RKO (cell line): Measurements from ENCODE around the gene FIS1.
A peak's percentile ranks its signal among the peaks of the same experiment; 100 is the strongest.
"Not testable (repeated sequence)": the region's sequence is repeated elsewhere in the genome, so short reads cannot be mapped to it uniquely, and the experiment has no call there.

ENCODE experiments used
- DNase-seq: peaks from one replicate; pipeline ENCODE4 v3.0.0-alpha.2; 2016; ENCODE audit warnings: low spot score

Gene FIS1

DNA sequence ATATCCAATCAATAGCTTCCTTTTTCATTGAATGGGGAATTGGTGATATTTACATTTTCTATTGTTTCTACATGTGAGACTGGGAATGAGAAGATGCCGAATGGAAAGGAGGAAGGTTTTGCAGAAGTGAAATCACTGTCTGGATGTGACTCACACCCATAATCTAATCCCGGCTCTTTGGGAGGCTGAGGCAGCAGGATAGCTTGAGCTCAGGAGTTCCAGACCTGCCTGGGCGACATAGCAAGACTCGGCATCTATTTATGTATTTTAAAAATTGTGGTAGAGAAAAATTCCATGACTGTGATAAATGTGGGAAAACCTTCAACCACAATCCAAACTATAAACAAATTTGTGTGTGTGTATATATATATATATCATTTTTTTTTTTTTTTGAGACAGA, 10.9 kb upstream of the FIS1 start:
- no peak for DNase-seq

GRCh38 chr7:101253199-101253598, 8.3 kb upstream of the FIS1 start:
- DNase-seq = not testable (repeated sequence)

GRCh38 chr7:101251871-101252659, 7.2 kb upstream of the FIS1 start:
- peak; percentile 99 for DNase-seq

DNA sequence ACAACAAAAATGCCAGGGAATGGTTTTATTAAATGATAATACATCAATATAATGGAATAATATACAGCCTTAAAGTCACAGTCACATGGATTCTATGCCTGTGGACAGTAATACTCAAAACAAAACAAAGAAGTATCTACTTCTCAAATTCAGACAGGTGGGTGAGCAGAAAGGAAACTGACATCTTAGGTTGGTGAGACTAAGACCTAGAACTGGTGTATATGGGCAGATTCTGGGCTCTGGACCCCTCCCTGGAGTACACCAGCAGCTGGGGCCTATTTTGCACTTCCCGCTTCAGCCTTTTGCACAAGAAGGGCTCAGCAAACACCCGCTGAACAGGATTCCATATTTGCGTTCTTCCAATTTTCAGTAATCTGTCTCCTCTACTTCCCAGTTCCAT, 5.4 kb upstream of the FIS1 start:
- DNase-seq = no peak

DNA sequence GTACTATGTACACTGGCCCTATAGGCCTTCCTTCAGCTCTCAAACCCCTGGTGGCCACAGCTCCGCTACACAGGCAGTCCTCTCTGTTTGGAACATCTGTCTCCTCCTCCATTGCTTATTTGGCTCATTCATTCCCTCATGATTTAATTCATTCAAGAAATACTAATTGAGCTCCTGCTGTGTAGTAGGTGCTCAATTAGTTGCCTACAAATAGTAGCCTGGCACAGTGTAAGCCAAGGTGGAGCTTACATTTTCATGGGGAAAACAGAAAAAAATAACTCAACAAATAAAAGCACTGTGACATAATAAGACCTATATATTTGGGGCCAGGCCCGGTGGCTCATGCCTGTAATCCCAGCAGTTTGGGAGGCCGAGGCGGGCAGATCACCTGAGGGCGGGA, 3.4 kb upstream of the FIS1 start:
- peak; percentile 45 for DNase-seq

GRCh38 chr7:101245147-101245668, 327 bp upstream of the FIS1 start:
- no peak for DNase-seq

GRCh38 chr7:101243646-101244374, 1.1 kb downstream of the FIS1 start:
- DNase-seq = peak; percentile 70

GRCh38 chr7:101241443-101242349, 3.2 kb downstream of the FIS1 start:
- DNase-seq = no peak

DNA sequence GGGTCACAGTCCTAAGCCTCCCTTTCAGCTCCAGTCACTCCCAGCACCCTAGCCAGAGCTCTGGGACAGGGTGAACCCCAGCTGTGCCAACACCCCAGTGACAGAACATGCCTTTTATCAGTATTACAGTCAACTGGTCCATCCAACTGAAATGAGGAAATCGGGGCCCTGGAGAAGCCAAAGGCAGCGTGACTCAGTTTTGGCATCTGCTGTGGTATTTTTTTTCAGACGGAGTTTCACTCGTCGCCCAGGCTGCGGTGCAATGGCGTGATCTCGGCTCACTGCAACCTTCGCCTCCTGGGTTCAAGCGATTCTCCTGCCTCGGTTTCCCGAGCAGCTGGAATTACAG, 3.9 kb downstream of the FIS1 start:
- DNase-seq = no peak

GRCh38 chr7:101240226-101241014, 4.5 kb downstream of the FIS1 start:
- no peak for DNase-seq

GRCh38 chr7:101239951-101240220, 5.0 kb downstream of the FIS1 start:
- DNase-seq = no peak

GRCh38 chr7:101239191-101239950, 5.5 kb downstream of the FIS1 start:
- DNase-seq = no peak

GRCh38 chr7:101238226-101239182, 6.4 kb downstream of the FIS1 start:
- no peak for DNase-seq

GRCh38 chr7:101237206-101238067, 7.4 kb downstream of the FIS1 start, which contains the start of gene CLDN15:
CLDN15 (minus strand) TSS chr7:101237802; CDS start chr7:101237581, 221 bp downstream.
- DNase-seq = no peak

- no peak for DNase-seq
Measured at GRCh38 chr7:101236292-101236835, 8.5 kb downstream of the FIS1 start.

DNA sequence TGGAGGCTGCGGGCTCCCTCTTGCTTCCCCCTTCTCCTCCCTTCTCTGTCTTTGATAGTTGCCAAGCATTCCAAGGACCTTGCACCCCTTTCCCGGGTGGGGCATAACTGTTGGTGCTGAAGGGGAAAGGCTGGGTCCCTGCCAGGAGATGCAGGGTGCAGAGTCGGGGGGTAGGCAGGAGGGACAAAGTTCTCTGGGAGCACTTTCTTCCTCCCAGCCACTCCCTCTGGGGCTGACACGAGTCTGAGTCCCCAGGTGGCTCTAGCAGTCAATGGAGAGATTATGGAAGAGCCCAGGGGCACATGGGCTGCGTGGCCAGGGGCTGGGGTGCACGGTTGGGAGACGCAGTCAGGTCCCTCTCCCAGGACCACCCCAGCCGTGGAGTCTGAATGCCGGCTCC, 9.4 kb downstream of the FIS1 start:
- DNase-seq = no peak

GRCh38 chr7:101235050-101235449, 9.8 kb downstream of the FIS1 start:
- DNase-seq = no peak

GRCh38 chr7:101234636-101235035, 10.2 kb downstream of the FIS1 start:
- no peak for DNase-seq
